Smooth muscle cell (in vitro differentiated cells): ENCODE data around the gene KIFC3. TPM values are rescaled to one million over a fixed set of nuclear protein-coding genes. Genes with fewer than 3 reads are reported as not detected.

ENCODE experiments used
- DNase-seq: peaks from one replicate; lab custom pipeline; 2025; ENCODE audit not compliant: unreplicated experiment; lab: John Stamatoyannopoulos, UW
- H2AFZ ChIP-seq: fragments of 200-600 bp; sonication (generic); 2 replicates; pipeline ENCODE4 v1.6.0; 2016; ENCODE audit warnings: antibody characterized with exemption, low read depth, mild to moderate bottlenecking
- H3F3A ChIP-seq: fragments of 200-600 bp; sonication (generic); 2 replicates; pipeline ENCODE4 v1.6.0; 2017; ENCODE audit warnings: antibody characterized with exemption, low read depth
- H3K27ac ChIP-seq: fragments of 200-600 bp; sonication (generic); 2 replicates; pipeline ENCODE4 v1.5.1; 2016; ENCODE audit warnings: low read depth, mild to moderate bottlenecking
- H3K27me3 ChIP-seq: fragments of 200-600 bp; sonication (generic); 2 replicates; pipeline ENCODE4 v1.6.1; 2016; ENCODE audit warnings: low read depth, mild to moderate bottlenecking
- H3K36me3 ChIP-seq: fragments of 200-600 bp; sonication (generic); 2 replicates; pipeline ENCODE4 v1.5.1; 2016; ENCODE audit warnings: low read depth
- H3K4me1 ChIP-seq: fragments of 200-600 bp; sonication (generic); 2 replicates; pipeline ENCODE4 v1.5.1; 2016; ENCODE audit warnings: low read depth
- H3K4me2 ChIP-seq: fragments of 200-600 bp; sonication (generic); 2 replicates; pipeline ENCODE4 v1.6.0; 2016; ENCODE audit warnings: mild to moderate bottlenecking
- H3K4me3 ChIP-seq: fragments of 200-600 bp; sonication (generic); 2 replicates; pipeline ENCODE4 v1.5.1; 2016; ENCODE audit warnings: mild to moderate bottlenecking
- H3K79me2 ChIP-seq: fragments of 200-600 bp; sonication (generic); 2 replicates; pipeline ENCODE4 v1.6.0; 2016; ENCODE audit warnings: low read depth, mild to moderate bottlenecking
- H3K9ac ChIP-seq: fragments of 200-600 bp; sonication (generic); 2 replicates; pipeline ENCODE4 v1.6.0; 2016; ENCODE audit warnings: low read depth
- H3K9me3 ChIP-seq: fragments of 200-600 bp; sonication (generic); replicated peaks from 2 replicates; pipeline ENCODE4 v1.5.1; 2016; ENCODE audit warnings: low read depth
- H4K20me1 ChIP-seq: fragments of 200-600 bp; sonication (generic); 2 replicates; pipeline ENCODE4 v1.6.0; 2016; ENCODE audit warnings: low read depth
- CTCF ChIP-seq: fragments of 200-600 bp; sonication (generic); IDR thresholded peaks from 2 replicates; pipeline ENCODE4 v1.5.1; 2017; ENCODE audit warnings: borderline replicate concordance, mild to moderate bottlenecking, antibody characterized with exemption; ENCODE audit not compliant: insufficient read depth, poor library complexity, severe bottlenecking
- WGBS: methylation state at CpG from one replicate; pipeline ENCODE4 v1.1.7; 2016; ENCODE audit warnings: low lambda C conversion rate; 5-methylcytosine and 5-hydroxymethylcytosine counted together
- polyA plus RNA-seq: library from polyadenylated mRNA; unstranded; fragments of >200 nt; fragmentation: Nextera tagmentation; extraction: Ambion mirVana; gene quantifications from 2 replicates; pipeline ENCODE4 v1.2.1, GENCODE V29; 2016
- total RNA-seq: library from RNA; depleted of rRNA; stranded (reverse); fragments of >200 nt; gene quantifications from 2 replicates; pipeline ENCODE4 v1.2.3, GENCODE V29; 2014

KIFC3 gene
- total and polyA plus RNA-seq, 2 experiments from 2014 or later, result 30.6 to 50.2 TPM

GRCh38 chr16:57758331-57759117, 43.8 kb downstream of the KIFC3 start:
- Histone ChIP-seq H3K4me3 (no peak overlapping the region), H3K27me3 (no peaks in the 10 kb centered on the region), H3K79me2 (no peaks in the 10 kb centered on the region), H3K9me3 (no peaks in the 10 kb centered on the region), H3K4me1 (no peaks in the 10 kb centered on the region), H3F3A (no peaks in the 10 kb centered on the region), H2AFZ (no peak overlapping the region), H3K27ac (no peak overlapping the region), H3K4me2 (no peak overlapping the region), H3K36me3 (no peaks in the 10 kb centered on the region), H3K9ac (no peak overlapping the region), H4K20me1 (peaks cover 5% of the 10 kb centered on the region)
- TF ChIP-seq CTCF, result no peak
- DNase-seq, result no peak
- WGBS, result 86% methylated on average over 33 of the region's 33 CpGs

- H4K20me1 ChIP-seq, result peaks cover 3% of the 10 kb centered on the region
- no peak for TF ChIP-seq CTCF
- no peak overlapping the region for H3K4me2 ChIP-seq
- H3K9me3 ChIP-seq, result no peaks in the 10 kb centered on the region
- H3K79me2 ChIP-seq, result no peaks in the 10 kb centered on the region
- no peak for DNase-seq
- no peaks in the 10 kb centered on the region for H3K4me1 ChIP-seq
- no peaks in the 10 kb centered on the region for H3K27me3 ChIP-seq
- no peak overlapping the region for H3K9ac ChIP-seq
- 98% methylated on average over 7 of the region's 7 CpGs for WGBS
- H3K27ac ChIP-seq, result no peak overlapping the region
- H3K4me3 ChIP-seq, result no peak overlapping the region
- no peak overlapping the region for H2AFZ ChIP-seq
- no peaks in the 10 kb centered on the region for H3F3A ChIP-seq
- H3K36me3 ChIP-seq, result no peaks in the 10 kb centered on the region
These were observed 44.4 kb downstream of the KIFC3 start for GRCh38 chr16:57757883-57758282.

- no peak overlapping the region for H3K27ac ChIP-seq
- peak; percentile 95 for TF ChIP-seq CTCF
- no peaks in the 10 kb centered on the region for H3F3A ChIP-seq
- no peak overlapping the region for H3K9ac ChIP-seq
- WGBS, result 68% methylated on average over 11 of the region's 11 CpGs
- DNase-seq, result peak; percentile 70
- no peak overlapping the region for H2AFZ ChIP-seq
- H3K79me2 ChIP-seq, result no peaks in the 10 kb centered on the region
- no peak overlapping the region for H3K4me3 ChIP-seq
- H4K20me1 ChIP-seq, result peaks cover 3% of the 10 kb centered on the region
- no peaks in the 10 kb centered on the region for H3K27me3 ChIP-seq
- no peaks in the 10 kb centered on the region for H3K9me3 ChIP-seq
- H3K4me1 ChIP-seq, result no peaks in the 10 kb centered on the region
- H3K4me2 ChIP-seq, result no peak overlapping the region
- no peaks in the 10 kb centered on the region for H3K36me3 ChIP-seq
These were observed 44.9 kb downstream of the KIFC3 start for GRCh38 chr16:57757326-57757786.
